ENCODE measurements around the gene TIMP2.
A peak's percentile ranks its signal among the peaks of the same experiment; 100 is the strongest.

TIMP2 gene

GRCh38 chr17:78861229-78861628, 64.0 kb downstream of the TIMP2 start:
- H3K27me3 ChIP-seq = no peaks in the 10 kb centered on the region
- no peaks in the 10 kb centered on the region for H3K9me3 ChIP-seq
- no peak for DNase-seq
- intact Hi-C loops (cut with DNase I; ENCODE audit: low total_unique reads) = no loop called here
- no peak for TF ChIP-seq CTCF (IDR thresholded peaks at IDR 0.05)
- no peak overlapping the region for H3K4me3 ChIP-seq
- peak overlapping the region; percentile 87 to 90 for H3K27ac ChIP-seq
- H3K36me3 ChIP-seq = peaks cover 9 to 26% (median 20%) of the 10 kb centered on the region in 3 donors
- H3K4me1 ChIP-seq = peaks cover 0 to 53% (median 18%) of the 10 kb centered on the region in 4 donors

- no peak for DNase-seq
- Histone ChIP-seq H3K27ac (peak overlapping the region; percentile 87 to 90), H3K9me3 (no peaks in the 10 kb centered on the region), H3K4me1 (peaks cover 0 to 35% (median 12%) of the 10 kb centered on the region in 4 donors), H3K4me3 (no peak overlapping the region), H3K27me3 (no peaks in the 10 kb centered on the region), H3K36me3 (peaks cover 27 to 42% (median 42%) of the 10 kb centered on the region in 3 donors)
- intact Hi-C loops (cut with DNase I; ENCODE audit: low total_unique reads) = no loop called here
- no peak for TF ChIP-seq CTCF (IDR thresholded peaks at IDR 0.05)
These were observed 66.1 kb downstream of the TIMP2 start for GRCh38 chr17:78859051-78859450.

GRCh38 chr17:78857266-78857665, 67.9 kb downstream of the TIMP2 start:
- intact Hi-C loops (cut with DNase I; ENCODE audit: low total_unique reads) = no loop called here
- Histone ChIP-seq H3K4me1 (peaks cover 0 to 18% (median 8%) of the 10 kb centered on the region in 4 donors), H3K36me3 (peaks cover 33 to 58% (median 58%) of the 10 kb centered on the region in 3 donors), H3K27me3 (no peaks in the 10 kb centered on the region), H3K27ac (no peak overlapping the region), H3K9me3 (no peaks in the 10 kb centered on the region), H3K4me3 (no peak overlapping the region)
- DNase-seq = no peak
- no peak for TF ChIP-seq CTCF (IDR thresholded peaks at IDR 0.05)

GRCh38 chr17:78855561-78856165, 69.5 kb downstream of the TIMP2 start:
- TF ChIP-seq CTCF (IDR thresholded peaks at IDR 0.05) = no peak
- H3K4me3 ChIP-seq = no peak overlapping the region
- H3K36me3 ChIP-seq = peaks cover 33 to 65% (median 61%) of the 10 kb centered on the region in 3 donors
- DNase-seq = no peak
- intact Hi-C loops (cut with DNase I; ENCODE audit: low total_unique reads) = no loop called here
- H3K9me3 ChIP-seq = no peaks in the 10 kb centered on the region
- H3K4me1 ChIP-seq = peaks cover 0 to 2% (median 0%) of the 10 kb centered on the region in 4 donors
- no peaks in the 10 kb centered on the region for H3K27me3 ChIP-seq
- no peak overlapping the region for H3K27ac ChIP-seq

GRCh38 chr17:78854508-78854907, 70.7 kb downstream of the TIMP2 start:
- Histone ChIP-seq H3K4me3 (no peak overlapping the region), H3K27me3 (no peaks in the 10 kb centered on the region), H3K27ac (no peak overlapping the region), H3K9me3 (no peaks in the 10 kb centered on the region), H3K36me3 (peaks cover 33 to 65% (median 61%) of the 10 kb centered on the region in 3 donors), H3K4me1 (no peaks in the 10 kb centered on the region)
- DNase-seq = no peak
- intact Hi-C loops (cut with DNase I; ENCODE audit: low total_unique reads) = no loop called here
- TF ChIP-seq CTCF (IDR thresholded peaks at IDR 0.05) = no peak
